HL-60 (cell line): Measurements from ENCODE around the gene SPIRE2.

Experiments used
- CTCF ChIP-seq: IDR thresholded peaks from one replicate; pipeline ENCODE4 v1.5.1; 2011; ENCODE audit warnings: low read length, control low read depth, inconsistent platforms; ENCODE audit not compliant: insufficient read depth
- GABPA ChIP-seq: IDR thresholded peaks from 2 replicates; pipeline ENCODE4 v1.6.1; 2012; ENCODE audit warnings: low read depth

DNA sequence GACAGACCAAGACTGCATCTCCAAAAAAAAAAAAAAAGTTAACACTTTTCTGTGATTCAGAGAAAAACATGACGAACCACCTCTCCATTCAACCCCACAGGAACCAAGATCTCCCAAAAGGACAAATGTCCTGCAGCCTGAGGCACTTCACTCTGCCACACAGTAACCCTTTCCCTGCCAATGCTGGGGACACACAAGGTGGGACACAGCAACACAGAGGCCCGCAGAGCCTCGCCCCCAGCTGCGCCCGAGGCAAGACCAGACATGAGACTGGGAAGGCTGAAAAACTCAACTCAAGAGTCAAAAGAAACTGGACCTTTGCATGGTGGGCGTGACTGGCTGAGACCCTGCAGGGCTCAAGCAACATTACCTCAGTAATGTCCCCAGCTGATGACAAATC lies 45.8 kb upstream of the SPIRE2 start:
- TF ChIP-seq GABPA (no peak), CTCF (no peak)
